ENCODE data around the gene BEND6. TPM values are rescaled to one million over a fixed set of nuclear protein-coding genes. Genes with fewer than 3 reads are reported as not detected.

The BEND6 gene
- total and polyA plus RNA-seq, 2 of the 8 experiments (the other 6 are each of a cell fraction or from before 2014, with no cell fraction given), result 0.71 to 2.1 TPM

- TF ChIP-seq EP300 (IDR thresholded peaks at IDR 0.05; ENCODE audit: borderline replicate concordance in 1 of 2, low read depth in 2 of 2, low read length in 2 of 2), result no peak; a peak in 1 of 3 replicates
- TF ChIP-seq CHD2 (IDR thresholded peaks at IDR 0.05; ENCODE audit: low read length), result no peak
- TF ChIP-seq KDM4A (IDR thresholded peaks at IDR 0.05; ENCODE audit: low read depth, low read length, severe bottlenecking), result peak; percentile 67
- TF ChIP-seq CHD1 (IDR thresholded peaks at IDR 0.05; ENCODE audit: low read depth, low read length), result no peak
- TF ChIP-seq NRF1 (IDR thresholded peaks at IDR 0.05; ENCODE audit: low read depth, low read length), result no peak
- TF ChIP-seq SIN3A (conservative IDR thresholded peaks at IDR 0.05 in 1 of 2, IDR thresholded peaks at IDR 0.05 in 1 of 2; ENCODE audit: low read depth in 1 of 2, low read length in 2 of 2), result peak in 1 of 2 experiments; percentile 88; a peak in 2 of 4 replicates
- TF ChIP-seq SP1 (IDR thresholded peaks at IDR 0.05; ENCODE audit: low read depth, low read length), result peak; percentile 26; the same call in 1 of the 2 replicates
- no peak for TF ChIP-seq RFX5 (IDR thresholded peaks at IDR 0.05; ENCODE audit: borderline replicate concordance, low read depth, low read length)
- no peak for TF ChIP-seq E2F6 (IDR thresholded peaks at IDR 0.05)
- TF ChIP-seq POU5F1 (IDR thresholded peaks at IDR 0.05; ENCODE audit: low read depth, low read length), result no peak
- TF ChIP-seq TAF1 (IDR thresholded peaks at IDR 0.05; ENCODE audit: low read depth, low read length), result peak; percentile 73
- no peak for TF ChIP-seq SIX5 (IDR thresholded peaks at IDR 0.05; ENCODE audit: low read depth, low read length)
- no peak for TF ChIP-seq MAFK (IDR thresholded peaks at IDR 0.05; ENCODE audit: low read depth, low read length)
- TF ChIP-seq SRF (IDR thresholded peaks at IDR 0.05; ENCODE audit: low read depth, low read length), result no peak
- TF ChIP-seq MAX (IDR thresholded peaks at IDR 0.05), result peak; percentile 82
- TF ChIP-seq SAP30 (IDR thresholded peaks at IDR 0.05; ENCODE audit: insufficient read depth, insufficient replicate concordance, low read length), result peak; percentile 88
- TF ChIP-seq NANOG (IDR thresholded peaks at IDR 0.05; ENCODE audit: insufficient read depth, low read depth, low read length, poor library complexity, severe bottlenecking), result no peak
- TF ChIP-seq EGR1 (IDR thresholded peaks at IDR 0.05; ENCODE audit: borderline replicate concordance, low read depth, low read length), result no peak
- peak; percentile 66; the same call in 1 of the 2 replicates for TF ChIP-seq POLR2AphosphoS5 (IDR thresholded peaks at IDR 0.05; ENCODE audit: low read depth, low read length)
- TF ChIP-seq CREB1 (IDR thresholded peaks at IDR 0.05), result no peak
- TF ChIP-seq BCL11A (IDR thresholded peaks at IDR 0.05; ENCODE audit: low read depth in 2 of 2, low read length in 2 of 2), result no peak
- TF ChIP-seq RAD21 (IDR thresholded peaks at IDR 0.05 in 1 of 2, conservative IDR thresholded peaks at IDR 0.05 in 1 of 2; ENCODE audit: low read depth in 2 of 2, low read length in 2 of 2), result peak; percentile 72 to 79
These were observed 556 bp downstream of the BEND6 start (continued) for GRCh38 chr6:56955171-56956155.
